ENCODE data around the gene PPP1R9B. TPM values are rescaled to one million over a fixed set of nuclear protein-coding genes. Genes with fewer than 3 reads are reported as not detected.

PPP1R9B gene
- total and polyA plus RNA-seq, 2 of the 8 experiments (the other 6 are each of a cell fraction or from before 2014, with no cell fraction given) = 5.2 to 13.1 TPM

DNA sequence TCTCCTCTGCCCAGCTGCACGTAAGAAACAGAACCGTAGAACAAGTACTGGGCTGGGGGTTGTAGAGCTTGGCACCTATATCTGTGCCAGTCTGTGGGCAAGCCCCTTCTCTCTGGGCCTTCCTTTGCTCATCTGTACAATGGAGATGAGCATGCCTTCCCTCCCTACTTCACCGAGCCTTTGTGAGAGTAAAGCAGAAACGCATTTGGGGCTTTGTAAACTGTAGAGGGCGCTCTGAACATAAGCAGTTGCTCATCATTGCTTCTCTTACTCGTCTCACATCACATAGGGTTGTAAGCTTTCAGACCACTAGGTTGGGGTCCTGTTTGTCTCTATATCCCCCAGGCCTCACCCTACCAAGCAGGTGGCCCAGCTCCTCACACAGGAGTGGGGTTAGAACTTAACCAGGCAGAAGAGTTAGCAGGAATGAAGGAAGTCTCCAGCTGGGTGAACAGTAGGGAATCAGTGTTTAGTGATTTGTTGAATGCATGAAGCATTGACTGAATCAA, 35.6 kb downstream of the PPP1R9B start (continued):
- TF ChIP-seq, protein P1, sequence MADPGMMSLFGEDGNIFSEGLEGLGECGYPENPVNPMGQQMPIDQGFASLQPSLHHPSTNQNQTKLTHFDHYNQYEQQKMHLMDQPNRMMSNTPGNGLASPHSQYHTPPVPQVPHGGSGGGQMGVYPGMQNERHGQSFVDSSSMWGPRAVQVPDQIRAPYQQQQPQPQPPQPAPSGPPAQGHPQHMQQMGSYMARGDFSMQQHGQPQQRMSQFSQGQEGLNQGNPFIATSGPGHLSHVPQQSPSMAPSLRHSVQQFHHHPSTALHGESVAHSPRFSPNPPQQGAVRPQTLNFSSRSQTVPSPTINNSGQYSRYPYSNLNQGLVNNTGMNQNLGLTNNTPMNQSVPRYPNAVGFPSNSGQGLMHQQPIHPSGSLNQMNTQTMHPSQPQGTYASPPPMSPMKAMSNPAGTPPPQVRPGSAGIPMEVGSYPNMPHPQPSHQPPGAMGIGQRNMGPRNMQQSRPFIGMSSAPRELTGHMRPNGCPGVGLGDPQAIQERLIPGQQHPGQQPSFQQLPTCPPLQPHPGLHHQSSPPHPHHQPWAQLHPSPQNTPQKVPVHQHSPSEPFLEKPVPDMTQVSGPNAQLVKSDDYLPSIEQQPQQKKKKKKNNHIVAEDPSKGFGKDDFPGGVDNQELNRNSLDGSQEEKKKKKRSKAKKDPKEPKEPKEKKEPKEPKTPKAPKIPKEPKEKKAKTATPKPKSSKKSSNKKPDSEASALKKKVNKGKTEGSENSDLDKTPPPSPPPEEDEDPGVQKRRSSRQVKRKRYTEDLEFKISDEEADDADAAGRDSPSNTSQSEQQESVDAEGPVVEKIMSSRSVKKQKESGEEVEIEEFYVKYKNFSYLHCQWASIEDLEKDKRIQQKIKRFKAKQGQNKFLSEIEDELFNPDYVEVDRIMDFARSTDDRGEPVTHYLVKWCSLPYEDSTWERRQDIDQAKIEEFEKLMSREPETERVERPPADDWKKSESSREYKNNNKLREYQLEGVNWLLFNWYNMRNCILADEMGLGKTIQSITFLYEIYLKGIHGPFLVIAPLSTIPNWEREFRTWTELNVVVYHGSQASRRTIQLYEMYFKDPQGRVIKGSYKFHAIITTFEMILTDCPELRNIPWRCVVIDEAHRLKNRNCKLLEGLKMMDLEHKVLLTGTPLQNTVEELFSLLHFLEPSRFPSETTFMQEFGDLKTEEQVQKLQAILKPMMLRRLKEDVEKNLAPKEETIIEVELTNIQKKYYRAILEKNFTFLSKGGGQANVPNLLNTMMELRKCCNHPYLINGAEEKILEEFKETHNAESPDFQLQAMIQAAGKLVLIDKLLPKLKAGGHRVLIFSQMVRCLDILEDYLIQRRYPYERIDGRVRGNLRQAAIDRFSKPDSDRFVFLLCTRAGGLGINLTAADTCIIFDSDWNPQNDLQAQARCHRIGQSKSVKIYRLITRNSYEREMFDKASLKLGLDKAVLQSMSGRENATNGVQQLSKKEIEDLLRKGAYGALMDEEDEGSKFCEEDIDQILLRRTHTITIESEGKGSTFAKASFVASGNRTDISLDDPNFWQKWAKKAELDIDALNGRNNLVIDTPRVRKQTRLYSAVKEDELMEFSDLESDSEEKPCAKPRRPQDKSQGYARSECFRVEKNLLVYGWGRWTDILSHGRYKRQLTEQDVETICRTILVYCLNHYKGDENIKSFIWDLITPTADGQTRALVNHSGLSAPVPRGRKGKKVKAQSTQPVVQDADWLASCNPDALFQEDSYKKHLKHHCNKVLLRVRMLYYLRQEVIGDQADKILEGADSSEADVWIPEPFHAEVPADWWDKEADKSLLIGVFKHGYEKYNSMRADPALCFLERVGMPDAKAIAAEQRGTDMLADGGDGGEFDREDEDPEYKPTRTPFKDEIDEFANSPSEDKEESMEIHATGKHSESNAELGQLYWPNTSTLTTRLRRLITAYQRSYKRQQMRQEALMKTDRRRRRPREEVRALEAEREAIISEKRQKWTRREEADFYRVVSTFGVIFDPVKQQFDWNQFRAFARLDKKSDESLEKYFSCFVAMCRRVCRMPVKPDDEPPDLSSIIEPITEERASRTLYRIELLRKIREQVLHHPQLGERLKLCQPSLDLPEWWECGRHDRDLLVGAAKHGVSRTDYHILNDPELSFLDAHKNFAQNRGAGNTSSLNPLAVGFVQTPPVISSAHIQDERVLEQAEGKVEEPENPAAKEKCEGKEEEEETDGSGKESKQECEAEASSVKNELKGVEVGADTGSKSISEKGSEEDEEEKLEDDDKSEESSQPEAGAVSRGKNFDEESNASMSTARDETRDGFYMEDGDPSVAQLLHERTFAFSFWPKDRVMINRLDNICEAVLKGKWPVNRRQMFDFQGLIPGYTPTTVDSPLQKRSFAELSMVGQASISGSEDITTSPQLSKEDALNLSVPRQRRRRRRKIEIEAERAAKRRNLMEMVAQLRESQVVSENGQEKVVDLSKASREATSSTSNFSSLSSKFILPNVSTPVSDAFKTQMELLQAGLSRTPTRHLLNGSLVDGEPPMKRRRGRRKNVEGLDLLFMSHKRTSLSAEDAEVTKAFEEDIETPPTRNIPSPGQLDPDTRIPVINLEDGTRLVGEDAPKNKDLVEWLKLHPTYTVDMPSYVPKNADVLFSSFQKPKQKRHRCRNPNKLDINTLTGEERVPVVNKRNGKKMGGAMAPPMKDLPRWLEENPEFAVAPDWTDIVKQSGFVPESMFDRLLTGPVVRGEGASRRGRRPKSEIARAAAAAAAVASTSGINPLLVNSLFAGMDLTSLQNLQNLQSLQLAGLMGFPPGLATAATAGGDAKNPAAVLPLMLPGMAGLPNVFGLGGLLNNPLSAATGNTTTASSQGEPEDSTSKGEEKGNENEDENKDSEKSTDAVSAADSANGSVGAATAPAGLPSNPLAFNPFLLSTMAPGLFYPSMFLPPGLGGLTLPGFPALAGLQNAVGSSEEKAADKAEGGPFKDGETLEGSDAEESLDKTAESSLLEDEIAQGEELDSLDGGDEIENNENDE (IDR thresholded peaks at IDR 0.05; ENCODE audit: insufficient replicate concordance, low read length) = no peak
- TF ChIP-seq, protein P2, sequence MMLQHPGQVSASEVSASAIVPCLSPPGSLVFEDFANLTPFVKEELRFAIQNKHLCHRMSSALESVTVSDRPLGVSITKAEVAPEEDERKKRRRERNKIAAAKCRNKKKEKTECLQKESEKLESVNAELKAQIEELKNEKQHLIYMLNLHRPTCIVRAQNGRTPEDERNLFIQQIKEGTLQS (IDR thresholded peaks at IDR 0.05; ENCODE audit: insufficient read depth, low read depth, low read length) = no peak
